Esophagus squamous epithelium (tissue), 4 donors: ENCODE data around the gene KRTAP10-2.

ENCODE experiments used
- POLR2A ChIP-seq, 4 donors: fragments of 450-650 bp; IDR thresholded peaks; one replicate each; pipeline ENCODE4 v1.6.1; 2017; ENCODE audit warnings: antibody characterized with exemption in 4 of 4, mild to moderate bottlenecking in 4 of 4, moderate library complexity in 3 of 4
- TF ChIP-seq, protein P1 (sequence below), 6 experiments: fragments of 450-650 bp in 4 of 6; fragments of 200-600 bp in 2 of 6; sonication (generic) in 2 of 6; IDR thresholded peaks; one replicate each; pipeline ENCODE4 v1.5.1; 2016 to 2019; ENCODE audit warnings: antibody characterized with exemption in 6 of 6, mild to moderate bottlenecking in 4 of 6, moderate library complexity in 4 of 6

- TF ChIP-seq, protein P1, sequence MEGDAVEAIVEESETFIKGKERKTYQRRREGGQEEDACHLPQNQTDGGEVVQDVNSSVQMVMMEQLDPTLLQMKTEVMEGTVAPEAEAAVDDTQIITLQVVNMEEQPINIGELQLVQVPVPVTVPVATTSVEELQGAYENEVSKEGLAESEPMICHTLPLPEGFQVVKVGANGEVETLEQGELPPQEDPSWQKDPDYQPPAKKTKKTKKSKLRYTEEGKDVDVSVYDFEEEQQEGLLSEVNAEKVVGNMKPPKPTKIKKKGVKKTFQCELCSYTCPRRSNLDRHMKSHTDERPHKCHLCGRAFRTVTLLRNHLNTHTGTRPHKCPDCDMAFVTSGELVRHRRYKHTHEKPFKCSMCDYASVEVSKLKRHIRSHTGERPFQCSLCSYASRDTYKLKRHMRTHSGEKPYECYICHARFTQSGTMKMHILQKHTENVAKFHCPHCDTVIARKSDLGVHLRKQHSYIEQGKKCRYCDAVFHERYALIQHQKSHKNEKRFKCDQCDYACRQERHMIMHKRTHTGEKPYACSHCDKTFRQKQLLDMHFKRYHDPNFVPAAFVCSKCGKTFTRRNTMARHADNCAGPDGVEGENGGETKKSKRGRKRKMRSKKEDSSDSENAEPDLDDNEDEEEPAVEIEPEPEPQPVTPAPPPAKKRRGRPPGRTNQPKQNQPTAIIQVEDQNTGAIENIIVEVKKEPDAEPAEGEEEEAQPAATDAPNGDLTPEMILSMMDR (IDR thresholded peaks at IDR 0.05): no peak
- no peak for TF ChIP-seq POLR2A (IDR thresholded peaks at IDR 0.05)
Observed at GRCh38 chr21:44531606-44532564, 19.4 kb downstream of the KRTAP10-2 start.
